Neuronal stem cell (in vitro differentiated cells): ENCODE measurements around the gene FGFR2. TPM values are rescaled to one million over a fixed set of nuclear protein-coding genes. Genes with fewer than 3 reads are reported as not detected.

ENCODE experiments used
- DNase-seq: peaks from one replicate; pipeline ENCODE4 v3.0.0-alpha.2; 2013; ENCODE audit warnings: low spot score
- H2AFZ ChIP-seq: one replicate; pipeline ENCODE4 v1.6.1; 2013; ENCODE audit warnings: mild to moderate bottlenecking, low read length, inconsistent platforms
- H2AK5ac ChIP-seq: 2 replicates; pipeline ENCODE4 v1.6.1; 2013; ENCODE audit warnings: low read depth, mild to moderate bottlenecking, inconsistent platforms, low read length, moderate library complexity, mixed read lengths
- H2BK120ac ChIP-seq: 2 replicates; pipeline ENCODE4 v1.6.1; 2013; ENCODE audit warnings: low read depth, mild to moderate bottlenecking, inconsistent platforms, low read length, moderate library complexity, mixed read lengths
- H2BK12ac ChIP-seq: one replicate; pipeline ENCODE4 v1.6.1; 2013; ENCODE audit warnings: low read length, inconsistent platforms
- H2BK15ac ChIP-seq: 2 replicates; pipeline ENCODE4 v1.6.1; 2013; ENCODE audit warnings: mild to moderate bottlenecking, low read length, inconsistent platforms, mixed read lengths
- H2BK5ac ChIP-seq: one replicate; pipeline ENCODE4 v1.6.1; 2013; ENCODE audit warnings: inconsistent platforms, mild to moderate bottlenecking, low read length, moderate library complexity
- H3K14ac ChIP-seq: one replicate; pipeline ENCODE4 v1.6.1; 2013; ENCODE audit warnings: low read length, inconsistent platforms
- H3K18ac ChIP-seq: 2 replicates; pipeline ENCODE4 v1.6.1; 2013; ENCODE audit warnings: low read length, inconsistent platforms
- H3K23ac ChIP-seq: 2 replicates; pipeline ENCODE4 v1.6.1; 2013; ENCODE audit warnings: low read depth, mild to moderate bottlenecking, mixed read lengths, low read length, inconsistent platforms; ENCODE audit not compliant: poor library complexity
- H3K27ac ChIP-seq: replicated peaks from 3 replicates; pipeline ENCODE4 v1.5.1; 2013; ENCODE audit warnings: low read length, inconsistent platforms
- H3K27me3 ChIP-seq, 3 experiments: 2 replicates each; pipeline ENCODE4 v1.6.1; 2013; ENCODE audit warnings: low read length in 3 of 3, mild to moderate bottlenecking in 2 of 3, inconsistent platforms in 1 of 3, low read depth in 1 of 3, mixed read lengths in 1 of 3, moderate library complexity in 1 of 3; ENCODE audit not compliant: control insufficient read depth in 3 of 3, insufficient read depth in 3 of 3
- H3K36me3 ChIP-seq, 2 donors: replicated peaks in 1 of 2; 2 replicates each; pipeline ENCODE4 v1.6.1; 2013; ENCODE audit warnings: low read length in 2 of 2; ENCODE audit not compliant: control insufficient read depth in 2 of 2, insufficient read depth in 2 of 2
- H3K4ac ChIP-seq: 2 replicates; pipeline ENCODE4 v1.6.1; 2013; ENCODE audit warnings: inconsistent platforms, mild to moderate bottlenecking, low read length, moderate library complexity
- H3K4me1 ChIP-seq, 2 donors: 1 replicate in 1 of 2; 2 replicates in 1 of 2; pipeline ENCODE4 v1.6.1; 2013; ENCODE audit warnings: low read length in 2 of 2, low read depth in 1 of 2; ENCODE audit not compliant: control insufficient read depth in 2 of 2, insufficient read depth in 1 of 2
- H3K4me2 ChIP-seq: one replicate; pipeline ENCODE4 v1.6.1; 2013; ENCODE audit warnings: mild to moderate bottlenecking, low read length, inconsistent platforms; ENCODE audit not compliant: insufficient read depth, poor library complexity, severe bottlenecking
- H3K4me3 ChIP-seq, 2 donors: 2 replicates each; pipeline ENCODE4 v1.5.1; 2013; ENCODE audit warnings: low read length in 2 of 2, mild to moderate bottlenecking in 2 of 2, inconsistent platforms in 1 of 2, moderate library complexity in 1 of 2
- H3K79me1 ChIP-seq: one replicate; pipeline ENCODE4 v1.6.1; 2013; ENCODE audit warnings: low read depth, mild to moderate bottlenecking, inconsistent platforms, low read length, moderate library complexity
- H3K9ac ChIP-seq: one replicate; pipeline ENCODE4 v1.6.1; 2013; ENCODE audit warnings: mild to moderate bottlenecking, low read depth, low read length, inconsistent platforms; ENCODE audit not compliant: poor library complexity
- H3K9me3 ChIP-seq, 2 donors: replicated peaks in 1 of 2; 2 replicates each; pipeline versions ENCODE3 to v1.6.1; 2013; ENCODE audit warnings: low read length in 2 of 2, mild to moderate bottlenecking in 2 of 2, inconsistent platforms in 1 of 2, low read depth in 1 of 2, mixed read lengths in 1 of 2, moderate library complexity in 1 of 2; ENCODE audit not compliant: control insufficient read depth in 2 of 2, insufficient read depth in 1 of 2
- H4K8ac ChIP-seq: one replicate; pipeline ENCODE4 v1.6.1; 2013; ENCODE audit warnings: low read depth, mild to moderate bottlenecking, inconsistent platforms, low read length, moderate library complexity
- H4K91ac ChIP-seq: one replicate; pipeline ENCODE4 v1.6.1; 2013; ENCODE audit warnings: low read length, low read depth, mild to moderate bottlenecking, inconsistent platforms; ENCODE audit not compliant: poor library complexity
- WGBS, 2 donors: extraction: QIAGEN DNeasy Blood & Tissue Kit; methylation state at CpG; one replicate each; pipeline ENCODE4 v1.1.7; 2013; ENCODE audit warnings: missing lambda C conversion rate in 2 of 2, mixed read lengths in 1 of 2; ENCODE audit not compliant: insufficient read length in 2 of 2, insufficient replicate concordance in 1 of 2; ENCODE audit errors: extremely low coverage in 2 of 2; 5-methylcytosine and 5-hydroxymethylcytosine counted together
- polyA plus RNA-seq, 2 experiments: library from polyadenylated mRNA; stranded (reverse); fragments of 200-250 nt; gene quantifications; one replicate each; pipeline ENCODE4 v1.2.3, GENCODE V29; 2013

FGFR2 gene
- polyA plus RNA-seq (2013, experiment 1 of 2) = 3.1 TPM
- polyA plus RNA-seq (2013, experiment 2 of 2) = 3.4 TPM

- H3K9me3 ChIP-seq = no peaks in the 10 kb centered on the region
- H2BK12ac ChIP-seq = no peak within 1 kb of the TSS
- peak within 1 kb of the TSS; percentile 92 for H3K4me2 ChIP-seq
- H4K91ac ChIP-seq = no peak within 1 kb of the TSS
- H3K4me1 ChIP-seq = peaks cover 22 to 33% of the 10 kb centered on the region in 2 donors
- no peak within 1 kb of the TSS for H4K8ac ChIP-seq
- peak within 1 kb of the TSS; percentile 57 for H2BK120ac ChIP-seq
- peak; percentile 94 for DNase-seq
- peak within 1 kb of the TSS; percentile 85 for H2BK5ac ChIP-seq
- H3K14ac ChIP-seq = no peak within 1 kb of the TSS
- no CpG with 5 or more reads among the region's 92 CpGs for whole genome bisulfite sequencing, 2 donors
- peak within 1 kb of the TSS; percentile 18 for H2AK5ac ChIP-seq
- H3K27ac ChIP-seq = peak within 1 kb of the TSS; percentile 49
- H3K23ac ChIP-seq = peak within 1 kb of the TSS; percentile 96
- H2AFZ ChIP-seq = peak within 1 kb of the TSS; percentile 97
- H3K36me3 ChIP-seq = no peaks in the 10 kb centered on the region
- peak within 1 kb of the TSS; percentile 68 to 88 for H3K4me3 ChIP-seq
- H3K27me3 ChIP-seq = peaks cover 0 to 27% (median 20%) of the 10 kb centered on the region in 3 experiments
- peak within 1 kb of the TSS; percentile 75 for H3K9ac ChIP-seq
- no peaks in the 10 kb centered on the region for H3K79me1 ChIP-seq
- H3K4ac ChIP-seq = peak within 1 kb of the TSS; percentile 39
- H3K18ac ChIP-seq = peak within 1 kb of the TSS; percentile 94
- peak within 1 kb of the TSS; percentile 84 for H2BK15ac ChIP-seq
Measured at GRCh38 chr10:121598263-121599249, at the start of gene FGFR2. TSS of gene FGFR2 (minus strand) at chr10:121598444. CDS start at chr10:121593817, 4,627 bp downstream.

GRCh38 chr10:121647401-121647800 lies 49.2 kb upstream of the FGFR2 start:
- no peak overlapping the region for H3K9ac ChIP-seq
- no peak overlapping the region for H2BK5ac ChIP-seq
- H3K27me3 ChIP-seq = peaks cover 0 to 5% (median 0%) of the 10 kb centered on the region in 3 experiments
- H3K23ac ChIP-seq = no peak overlapping the region
- H3K79me1 ChIP-seq = no peaks in the 10 kb centered on the region
- no peak overlapping the region for H3K4me2 ChIP-seq
- DNase-seq = no peak
- H3K4ac ChIP-seq = no peak overlapping the region
- H3K36me3 ChIP-seq = no peaks in the 10 kb centered on the region
- no peak overlapping the region for H2BK15ac ChIP-seq
- H3K27ac ChIP-seq = no peak overlapping the region
- H3K9me3 ChIP-seq = no peaks in the 10 kb centered on the region
- no peak overlapping the region for H2AK5ac ChIP-seq
- H2AFZ ChIP-seq = no peak overlapping the region
- H3K4me1 ChIP-seq = peaks cover 8 to 11% of the 10 kb centered on the region in 2 donors
- H3K18ac ChIP-seq = no peak overlapping the region
- no peak overlapping the region for H2BK12ac ChIP-seq
- H2BK120ac ChIP-seq = no peak overlapping the region
- no peak overlapping the region for H3K14ac ChIP-seq
- no CpG with 5 or more reads among the region's 4 CpGs for WGBS, 2 donors
- no peak overlapping the region for H4K8ac ChIP-seq
- no peak overlapping the region for H3K4me3 ChIP-seq
- H4K91ac ChIP-seq = no peak overlapping the region

GRCh38 chr10:121645696-121646095 lies 47.5 kb upstream of the FGFR2 start:
- DNase-seq = no peak
- Histone ChIP-seq H3K36me3 (no peaks in the 10 kb centered on the region), H3K4ac (no peak overlapping the region), H3K27ac (no peak overlapping the region), H3K9ac (no peak overlapping the region), H4K91ac (no peak overlapping the region), H2AFZ (no peak overlapping the region), H3K4me2 (no peak overlapping the region), H2AK5ac (no peak overlapping the region), H3K18ac (no peak overlapping the region), H2BK5ac (no peak overlapping the region), H4K8ac (no peak overlapping the region), H3K4me3 (no peak overlapping the region), H3K27me3 (peaks cover 0 to 5% (median 0%) of the 10 kb centered on the region in 3 experiments), H3K79me1 (no peaks in the 10 kb centered on the region), H3K9me3 (peaks cover 0 to under 1% of the 10 kb centered on the region in 2 donors), H3K4me1 (peaks cover 8 to 11% of the 10 kb centered on the region in 2 donors), H2BK15ac (no peak overlapping the region), H3K14ac (no peak overlapping the region), H2BK120ac (no peak overlapping the region), H2BK12ac (no peak overlapping the region), H3K23ac (no peak overlapping the region)
- no CpG with 5 or more reads among the region's 7 CpGs for WGBS, 2 donors

- Histone ChIP-seq H2BK12ac (no peak overlapping the region), H3K27ac (no peak overlapping the region), H3K9ac (no peak overlapping the region), H3K23ac (no peak overlapping the region), H3K27me3 (peaks cover 0 to 4% (median 0%) of the 10 kb centered on the region in 3 experiments), H3K18ac (no peak overlapping the region), H3K36me3 (no peaks in the 10 kb centered on the region), H3K14ac (no peak overlapping the region), H4K8ac (no peak overlapping the region), H2BK5ac (no peak overlapping the region), H4K91ac (no peak overlapping the region), H3K4ac (no peak overlapping the region), H3K79me1 (no peaks in the 10 kb centered on the region), H2AFZ (no peak overlapping the region), H2AK5ac (no peak overlapping the region), H2BK120ac (no peak overlapping the region), H3K9me3 (peaks cover 0 to 2% of the 10 kb centered on the region in 2 donors), H3K4me3 (no peak overlapping the region), H2BK15ac (no peak overlapping the region), H3K4me2 (no peak overlapping the region), H3K4me1 (peaks cover 8 to 11% of the 10 kb centered on the region in 2 donors)
- WGBS, 2 donors = no CpG with 5 or more reads among the region's 2 CpGs
- DNase-seq = no peak
Measured at GRCh38 chr10:121644501-121644900, 46.3 kb upstream of the FGFR2 start.
